ENCODE measurements around the gene LRRC8E.

LRRC8E gene

GRCh38 chr19:7848779-7849457, 39.4 kb upstream of the LRRC8E start:
- FAIRE-seq (no peak), DNase-seq (ENCODE audit: insufficient read length) (no peak)
- TF ChIP-seq POLR2A (IDR thresholded peaks at IDR 0.05; ENCODE audit: low read depth, low read length), result no peak
- no peak for TF ChIP-seq POLR2AphosphoS5 (IDR thresholded peaks at IDR 0.05; ENCODE audit: low read depth, low read length)
- no peak for TF ChIP-seq TAF1 (IDR thresholded peaks at IDR 0.05; ENCODE audit: borderline replicate concordance, low read depth, low read length)

- no peak for FAIRE-seq
Observed at GRCh38 chr19:7849631-7849999, 38.7 kb upstream of the LRRC8E start.

GRCh38 chr19:7850000-7850813, 38.1 kb upstream of the LRRC8E start:
- FAIRE-seq (no peak), DNase-seq (ENCODE audit: insufficient read length) (no peak)
- no peak for TF ChIP-seq POLR2AphosphoS5 (IDR thresholded peaks at IDR 0.05; ENCODE audit: low read depth, low read length)
- no peak for TF ChIP-seq POLR2A (IDR thresholded peaks at IDR 0.05; ENCODE audit: low read depth, low read length)
- no peak for TF ChIP-seq TAF1 (IDR thresholded peaks at IDR 0.05; ENCODE audit: borderline replicate concordance, low read depth, low read length)

More at GRCh38 chr19:7849631-7849999, 38.7 kb upstream of the LRRC8E start:
- DNase-seq (ENCODE audit: insufficient read length), result no peak
- no peak for TF ChIP-seq POLR2AphosphoS5 (IDR thresholded peaks at IDR 0.05; ENCODE audit: low read depth, low read length)
- TF ChIP-seq POLR2A (IDR thresholded peaks at IDR 0.05; ENCODE audit: low read depth, low read length), result no peak
- TF ChIP-seq TAF1 (IDR thresholded peaks at IDR 0.05; ENCODE audit: borderline replicate concordance, low read depth, low read length), result no peak

- DNase-seq (ENCODE audit: insufficient read length), result no peak
- no peak for FAIRE-seq
- no peak for TF ChIP-seq TAF1 (IDR thresholded peaks at IDR 0.05; ENCODE audit: borderline replicate concordance, low read depth, low read length)
- no peak for TF ChIP-seq POLR2A (IDR thresholded peaks at IDR 0.05; ENCODE audit: low read depth, low read length)
- TF ChIP-seq POLR2AphosphoS5 (IDR thresholded peaks at IDR 0.05; ENCODE audit: low read depth, low read length), result no peak
Observed at GRCh38 chr19:7850945-7851622, 37.2 kb upstream of the LRRC8E start.

GRCh38 chr19:7851623-7852500, 36.4 kb upstream of the LRRC8E start:
- no peak for FAIRE-seq
- no peak for TF ChIP-seq POLR2A (IDR thresholded peaks at IDR 0.05; ENCODE audit: low read depth, low read length)
- no peak for TF ChIP-seq POLR2AphosphoS5 (IDR thresholded peaks at IDR 0.05; ENCODE audit: low read depth, low read length)
- TF ChIP-seq TAF1 (IDR thresholded peaks at IDR 0.05; ENCODE audit: borderline replicate concordance, low read depth, low read length), result no peak
- DNase-seq (ENCODE audit: insufficient read length), result no peak

- peak; percentile 89 for FAIRE-seq
- no peak for TF ChIP-seq POLR2AphosphoS5 (IDR thresholded peaks at IDR 0.05; ENCODE audit: low read depth, low read length)
- TF ChIP-seq TAF1 (IDR thresholded peaks at IDR 0.05; ENCODE audit: borderline replicate concordance, low read depth, low read length), result no peak
- DNase-seq (ENCODE audit: insufficient read length), result peak; percentile 99
Observed at GRCh38 chr19:7852851-7853769, 35.2 kb upstream of the LRRC8E start.

GRCh38 chr19:7853770-7854128, 34.6 kb upstream of the LRRC8E start:
- DNase-seq (ENCODE audit: insufficient read length) (no peak), FAIRE-seq (no peak)
- TF ChIP-seq POLR2AphosphoS5 (IDR thresholded peaks at IDR 0.05; ENCODE audit: low read depth, low read length), result no peak
- no peak for TF ChIP-seq POLR2A (IDR thresholded peaks at IDR 0.05; ENCODE audit: low read depth, low read length)
- no peak for TF ChIP-seq TAF1 (IDR thresholded peaks at IDR 0.05; ENCODE audit: borderline replicate concordance, low read depth, low read length)

GRCh38 chr19:7855426-7856108, 32.7 kb upstream of the LRRC8E start:
- TF ChIP-seq TAF1 (IDR thresholded peaks at IDR 0.05; ENCODE audit: borderline replicate concordance, low read depth, low read length) (no peak), POLR2AphosphoS5 (IDR thresholded peaks at IDR 0.05; ENCODE audit: low read depth, low read length) (no peak), POLR2A (IDR thresholded peaks at IDR 0.05; ENCODE audit: low read depth, low read length) (no peak)
- no peak for FAIRE-seq
- no peak for DNase-seq (ENCODE audit: insufficient read length)

GRCh38 chr19:7856109-7856591, 32.2 kb upstream of the LRRC8E start:
- no peak for DNase-seq (ENCODE audit: insufficient read length)
- TF ChIP-seq POLR2A (IDR thresholded peaks at IDR 0.05; ENCODE audit: low read depth, low read length), result no peak
- no peak for TF ChIP-seq TAF1 (IDR thresholded peaks at IDR 0.05; ENCODE audit: borderline replicate concordance, low read depth, low read length)
- TF ChIP-seq POLR2AphosphoS5 (IDR thresholded peaks at IDR 0.05; ENCODE audit: low read depth, low read length), result no peak
- FAIRE-seq, result no peak
